Measurements from ENCODE around the gene ACADS.

The ACADS gene

GRCh38 chr12:120738252-120739030 lies 12.8 kb downstream of the ACADS start:
- no peak for DNase-seq (ENCODE audit: low read depth)
- H3K4me3 ChIP-seq (ENCODE audit: low read length) = no peak overlapping the region
- no peak for TF ChIP-seq CTCF (conservative IDR thresholded peaks at IDR 0.05; ENCODE audit: low read length)

- DNase-seq (ENCODE audit: low read depth) = no peak
- H3K4me3 ChIP-seq (ENCODE audit: low read length) = no peak overlapping the region
- no peak for TF ChIP-seq CTCF (conservative IDR thresholded peaks at IDR 0.05; ENCODE audit: low read length)
Measured at GRCh38 chr12:120739031-120739762, 13.6 kb downstream of the ACADS start.

GRCh38 chr12:120739821-120740613 lies 14.4 kb downstream of the ACADS start:
- TF ChIP-seq CTCF (conservative IDR thresholded peaks at IDR 0.05; ENCODE audit: low read length) = no peak
- no peak for DNase-seq (ENCODE audit: low read depth)
- no peak overlapping the region for H3K4me3 ChIP-seq (ENCODE audit: low read length)

- no peak for DNase-seq (ENCODE audit: low read depth)
- no peak overlapping the region for H3K4me3 ChIP-seq (ENCODE audit: low read length)
- no peak for TF ChIP-seq CTCF (conservative IDR thresholded peaks at IDR 0.05; ENCODE audit: low read length)
Measured at GRCh38 chr12:120740871-120741270, 15.2 kb downstream of the ACADS start.

- no peak for TF ChIP-seq CTCF (conservative IDR thresholded peaks at IDR 0.05; ENCODE audit: low read length)
- H3K4me3 ChIP-seq (ENCODE audit: low read length) = no peak overlapping the region
- DNase-seq (ENCODE audit: low read depth) = no peak
Measured at GRCh38 chr12:120741476-120742421, 16.1 kb downstream of the ACADS start.

- no peak for DNase-seq (ENCODE audit: low read depth)
- no peak for TF ChIP-seq CTCF (conservative IDR thresholded peaks at IDR 0.05; ENCODE audit: low read length)
- H3K4me3 ChIP-seq (ENCODE audit: low read length) = no peak overlapping the region
Measured at GRCh38 chr12:120744922-120745493, 19.4 kb downstream of the ACADS start.

All from AG10803 (cell line).